ENCODE measurements around the gene SCARF2.

DNA sequence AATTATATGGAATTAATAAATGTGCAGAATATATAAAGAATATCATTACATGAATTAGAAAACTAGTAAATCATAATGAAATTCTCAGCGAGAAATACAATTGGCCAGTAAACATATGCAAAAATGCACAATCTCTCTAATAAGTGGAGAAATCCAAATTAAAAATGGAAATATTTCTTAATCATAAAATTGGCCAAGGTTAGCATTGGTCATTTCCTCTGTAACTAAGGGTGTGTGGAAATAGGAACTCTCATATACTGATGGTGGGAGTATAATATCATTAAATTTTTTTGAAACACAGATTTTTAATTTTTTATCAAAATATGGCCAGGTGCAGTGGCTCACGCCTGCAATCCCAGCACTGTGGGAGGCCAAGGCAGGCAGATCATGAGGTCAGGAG is 51.3 kb downstream of the SCARF2 start:
- TF ChIP-seq BHLHE40 (IDR thresholded peaks at IDR 0.05; ENCODE audit: borderline replicate concordance) = no peak
- no peak for TF ChIP-seq SP1 (IDR thresholded peaks at IDR 0.05)
- TF ChIP-seq ARNT (IDR thresholded peaks at IDR 0.05) = no peak
- TF ChIP-seq SUZ12 (IDR thresholded peaks at IDR 0.05) = no peak
- no peak for TF ChIP-seq FOXA1 (IDR thresholded peaks at IDR 0.05)
- no peak for TF ChIP-seq L3MBTL2 (conservative IDR thresholded peaks at IDR 0.05)
- TF ChIP-seq ZNF384 (IDR thresholded peaks at IDR 0.05) = no peak
- no peak for TF ChIP-seq LEF1 (IDR thresholded peaks at IDR 0.05; ENCODE audit: borderline replicate concordance)

Data from HEK293T (cell line).